Naive thymus-derived CD8-positive, alpha-beta T cell (primary cell): ENCODE data around the gene ALK. TPM values are rescaled to one million over a fixed set of nuclear protein-coding genes. Genes with fewer than 3 reads are reported as not detected.

ENCODE experiments used
- ATAC-seq, 2 donors: fragments of 150-1000 bp; cut with Tn5 transposase in 1 of 2; sonication (Bioruptor Pico), chemical (Tn5 transposase) in 1 of 2; 1 replicate in 1 of 2; 2 replicates in 1 of 2; pipeline ENCODE4 v1.10.0; 2021; ENCODE audit warnings: mild to moderate bottlenecking in 2 of 2, moderate library complexity in 2 of 2
- POLR2A ChIA-PET: fragments of 350-600 bp; sonication (Branson Sonifier 250); formaldehyde crosslinking; loops from one replicate; lab custom pipeline; 2021; ENCODE audit warnings: antibody characterized with exemption; lab: Charles Lee
- DNase-seq, 10 donors: peaks; one replicate each; pipeline versions ENCODE4 v3.0.0 to v3.0.0-alpha.2; 2020 to 2022
- H3K27ac Mint-ChIP-seq, 10 donors: one replicate each; pipeline ENCODE4 v1.8.0; 2020 to 2022; ENCODE audit warnings: mild to moderate bottlenecking in 10 of 10, mixed read lengths in 10 of 10, moderate library complexity in 4 of 10, inconsistent platforms in 1 of 10
- H3K27me3 Mint-ChIP-seq, 5 donors: one replicate each; pipeline ENCODE4 v1.8.0; 2021 to 2022; ENCODE audit warnings: mixed read lengths in 5 of 5
- H3K36me3 Mint-ChIP-seq, 3 donors: one replicate each; pipeline ENCODE4 v1.8.0; 2020 to 2022; ENCODE audit warnings: mixed read lengths in 3 of 3, mild to moderate bottlenecking in 2 of 3, inconsistent platforms in 1 of 3
- H3K4me1 Mint-ChIP-seq, 4 donors: one replicate each; pipeline ENCODE4 v1.8.0; 2021 to 2022; ENCODE audit warnings: mixed read lengths in 4 of 4
- H3K4me3 Mint-ChIP-seq, 10 donors: one replicate each; pipeline ENCODE4 v1.8.0; 2020 to 2022; ENCODE audit warnings: mild to moderate bottlenecking in 10 of 10, mixed read lengths in 10 of 10, moderate library complexity in 6 of 10, inconsistent platforms in 1 of 10
- H3K9me3 Mint-ChIP-seq, 9 donors: one replicate each; pipeline ENCODE4 v1.8.0; 2020 to 2022; ENCODE audit warnings: mixed read lengths in 9 of 9, mild to moderate bottlenecking in 3 of 9, inconsistent platforms in 1 of 9, moderate library complexity in 1 of 9
- polyA plus RNA-seq, 3 donors: library from polyadenylated mRNA; unstranded; fragments of 300-500 nt; fragmentation: Illumina TruSeq; gene quantifications; one replicate each; pipeline ENCODE4 v1.2.3, GENCODE V29; 2021
- total RNA-seq, 8 experiments: library from RNA in 2 of 8; stranded (reverse) in 2 of 8; gene quantifications; one replicate each; pipeline ENCODE4 v1.2.3 and lab custom pipeline; 2021 to 2026

Gene ALK
- total and polyA plus RNA-seq, 5 experiments from 2014 or later: 0.10 TPM; not detected in 4

DNA sequence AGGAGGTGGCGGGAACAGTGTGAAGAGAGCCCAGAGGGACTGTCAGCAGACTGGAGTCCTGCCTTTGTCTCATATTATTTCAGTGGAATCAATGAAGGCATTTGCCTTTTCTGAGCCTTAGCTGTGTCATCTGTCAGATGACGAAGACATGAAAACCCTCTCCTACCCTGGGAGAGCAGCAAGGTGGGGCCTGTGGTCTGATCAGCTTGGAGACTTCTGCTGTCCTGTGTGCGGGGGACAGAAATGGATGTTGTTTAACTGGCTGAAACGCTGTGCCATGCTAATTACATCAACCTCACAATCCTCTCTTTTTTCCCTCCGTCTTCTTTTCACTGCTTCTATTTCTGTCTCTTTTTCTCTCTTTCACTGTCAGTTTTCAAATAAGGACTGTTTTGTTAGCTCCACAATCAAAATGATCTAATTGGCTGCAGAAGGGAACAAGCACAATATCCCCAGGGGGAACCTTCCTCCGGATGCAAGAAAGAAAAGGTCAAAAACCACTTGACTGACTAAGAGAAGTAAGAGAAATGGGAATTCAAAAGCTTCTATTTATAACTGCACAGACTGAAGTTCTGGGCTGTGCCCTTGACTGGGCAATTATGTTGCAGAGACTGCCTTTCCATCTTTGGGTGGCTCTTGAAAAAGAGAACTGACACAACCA, 466.1 kb downstream of the ALK start:
- H3K4me1 Mint-ChIP-seq: no peaks in the 10 kb centered on the region
- no peak overlapping the region for H3K4me3 Mint-ChIP-seq
- DNase-seq: no peak
- POLR2A ChIA-PET: no interaction called here
- H3K27ac Mint-ChIP-seq: no peak overlapping the region
- peaks cover 1 to 24% (median 8%) of the 10 kb centered on the region in 5 donors for H3K27me3 Mint-ChIP-seq
- ATAC-seq: no peak
- no peaks in the 10 kb centered on the region for H3K36me3 Mint-ChIP-seq
- H3K9me3 Mint-ChIP-seq: no peaks in the 10 kb centered on the region

DNA sequence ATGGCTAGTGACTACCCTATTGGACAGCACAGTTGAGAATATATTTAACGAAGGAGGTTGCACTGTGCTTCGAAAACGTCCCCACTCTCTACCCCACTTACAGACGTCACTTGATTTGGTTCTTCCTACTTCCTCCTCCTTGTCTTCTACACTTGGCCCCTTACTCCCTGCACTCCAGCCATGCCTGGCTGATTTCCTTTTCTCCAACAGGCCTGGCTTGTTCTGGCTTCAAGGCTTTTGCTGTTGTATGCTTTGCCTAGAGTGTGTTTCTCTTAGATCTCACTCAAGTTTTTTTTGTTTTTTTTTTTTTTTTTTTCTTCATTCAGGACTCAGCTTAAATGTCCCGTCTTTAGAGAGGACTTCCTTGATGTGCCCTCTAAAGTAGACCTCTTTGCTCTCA, 469.4 kb downstream of the ALK start:
- no peaks in the 10 kb centered on the region for H3K4me1 Mint-ChIP-seq
- no peaks in the 10 kb centered on the region for H3K36me3 Mint-ChIP-seq
- POLR2A ChIA-PET: no interaction called here
- no peak overlapping the region for H3K27ac Mint-ChIP-seq
- peaks cover 2 to 31% (median 6%) of the 10 kb centered on the region in 5 donors for H3K27me3 Mint-ChIP-seq
- ATAC-seq (no peak), DNase-seq (no peak)
- H3K9me3 Mint-ChIP-seq: no peaks in the 10 kb centered on the region
- H3K4me3 Mint-ChIP-seq: no peak overlapping the region

DNA sequence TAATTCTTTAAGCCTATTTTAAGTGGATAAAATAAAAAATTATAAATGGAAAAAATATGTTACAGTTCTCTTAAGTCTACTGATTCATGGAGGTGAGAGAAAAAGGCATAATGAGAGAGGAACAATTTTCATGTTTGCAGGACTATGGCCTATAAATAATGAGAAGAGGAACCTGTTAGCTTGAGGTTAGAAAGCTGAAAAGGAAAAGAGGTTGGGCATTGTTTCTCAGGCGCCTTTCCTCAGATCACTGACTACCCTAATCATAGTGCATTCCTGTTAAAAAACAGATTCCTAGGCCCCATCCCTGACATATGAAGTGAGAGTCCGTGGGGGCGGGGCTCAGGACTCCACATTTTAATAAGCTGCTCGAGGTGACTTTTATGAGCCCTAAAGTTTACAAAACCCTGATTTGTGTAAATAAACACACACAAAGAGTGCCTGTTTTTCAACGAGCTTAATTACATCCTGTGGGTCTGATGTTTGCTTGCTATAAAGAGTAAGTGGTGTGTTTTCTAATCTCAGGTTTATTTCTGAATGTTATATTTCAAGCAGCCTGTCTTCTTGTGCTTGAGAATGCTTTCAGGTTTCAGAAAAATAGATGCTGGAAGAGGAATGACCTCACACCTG, 470.7 kb downstream of the ALK start:
- H3K27ac Mint-ChIP-seq: no peak overlapping the region
- H3K4me3 Mint-ChIP-seq: no peak overlapping the region
- DNase-seq (no peak), ATAC-seq (no peak)
- no peaks in the 10 kb centered on the region for H3K9me3 Mint-ChIP-seq
- no peaks in the 10 kb centered on the region for H3K4me1 Mint-ChIP-seq
- no peaks in the 10 kb centered on the region for H3K36me3 Mint-ChIP-seq
- peaks cover 2 to 31% (median 5%) of the 10 kb centered on the region in 5 donors for H3K27me3 Mint-ChIP-seq
- POLR2A ChIA-PET: no interaction called here

DNA sequence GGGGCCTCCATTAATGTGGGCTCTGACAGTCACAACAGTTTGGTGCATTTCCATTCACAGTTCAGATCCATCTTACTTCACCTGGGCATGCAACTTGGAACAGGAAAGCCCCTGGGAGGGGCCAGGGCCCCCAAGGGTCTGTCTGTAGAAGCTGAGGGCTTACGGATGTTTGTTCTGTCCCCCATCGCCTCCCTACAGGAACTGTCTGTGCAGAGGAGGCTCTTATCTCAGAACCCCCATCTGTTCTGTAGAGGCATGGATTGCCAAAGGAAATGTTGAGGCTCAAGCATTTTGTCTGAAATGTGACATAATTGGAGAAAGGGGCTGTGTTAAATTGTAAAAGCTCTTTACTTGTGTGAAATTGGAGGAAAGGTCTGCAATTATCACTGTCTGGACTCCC, 471.9 kb downstream of the ALK start:
- no peak overlapping the region for H3K4me3 Mint-ChIP-seq
- DNase-seq: no peak
- POLR2A ChIA-PET: no interaction called here
- no peak for ATAC-seq
- peaks cover 0 to 27% (median 5%) of the 10 kb centered on the region in 5 donors for H3K27me3 Mint-ChIP-seq
- H3K9me3 Mint-ChIP-seq: no peaks in the 10 kb centered on the region
- no peaks in the 10 kb centered on the region for H3K4me1 Mint-ChIP-seq
- H3K27ac Mint-ChIP-seq: no peak overlapping the region
- H3K36me3 Mint-ChIP-seq: no peaks in the 10 kb centered on the region

DNA sequence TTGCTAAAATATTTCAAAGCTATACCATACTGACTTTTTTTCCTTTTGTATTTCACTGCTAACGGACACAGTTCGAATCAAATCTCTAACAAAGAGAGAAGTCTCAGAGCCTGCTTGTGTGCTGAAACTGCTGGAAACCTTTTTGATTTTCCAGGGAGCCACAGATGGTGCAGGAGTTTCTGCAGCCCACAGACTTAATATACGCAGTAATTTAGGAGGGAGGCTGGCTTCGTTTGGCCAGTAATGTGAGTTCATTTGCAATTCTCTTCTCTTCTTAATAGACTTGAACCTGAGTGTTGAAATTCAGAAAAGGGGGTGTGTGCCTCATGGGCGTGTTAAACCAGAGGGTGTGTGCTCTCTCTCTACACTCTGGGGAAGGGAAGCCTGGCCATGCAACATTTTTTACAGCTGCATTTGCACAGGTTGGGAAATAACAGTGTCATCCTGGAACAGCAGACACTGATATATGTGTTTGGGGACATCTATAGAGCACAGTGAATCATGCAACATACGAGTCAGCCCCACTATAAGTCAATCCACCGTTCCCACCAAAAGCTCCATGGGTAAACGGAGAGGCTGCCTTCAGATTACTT, 473.2 kb downstream of the ALK start:
- Mint-ChIP-seq H3K36me3 (no peaks in the 10 kb centered on the region), H3K4me1 (no peaks in the 10 kb centered on the region), H3K27ac (no peak overlapping the region), H3K9me3 (no peaks in the 10 kb centered on the region), H3K27me3 (peaks cover 0 to 37% (median 5%) of the 10 kb centered on the region in 5 donors), H3K4me3 (no peak overlapping the region)
- ATAC-seq (no peak), DNase-seq (no peak)
- POLR2A ChIA-PET: no interaction called here

DNA sequence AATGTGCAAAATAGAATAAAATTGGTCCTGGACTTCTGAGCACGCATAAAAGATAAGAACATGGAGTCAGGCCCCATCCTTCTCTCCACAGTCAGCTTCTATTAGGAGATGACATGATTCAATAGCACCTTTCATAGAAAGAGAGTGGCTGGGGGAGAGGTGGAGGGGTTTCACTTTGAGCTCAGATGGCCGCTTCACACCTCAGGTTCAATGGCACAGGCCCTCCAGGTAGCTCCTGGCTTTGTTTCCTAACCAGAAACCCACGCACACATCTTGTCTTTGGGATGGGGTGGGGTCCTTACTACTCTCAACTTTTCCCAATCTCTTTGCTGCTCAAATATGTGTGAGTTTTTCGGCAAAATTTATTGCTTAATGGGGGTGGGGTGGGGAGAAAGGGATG, 473.9 kb downstream of the ALK start:
- Mint-ChIP-seq H3K36me3 (no peaks in the 10 kb centered on the region), H3K27me3 (peaks cover 2 to 43% (median 9%) of the 10 kb centered on the region in 5 donors)

DNA sequence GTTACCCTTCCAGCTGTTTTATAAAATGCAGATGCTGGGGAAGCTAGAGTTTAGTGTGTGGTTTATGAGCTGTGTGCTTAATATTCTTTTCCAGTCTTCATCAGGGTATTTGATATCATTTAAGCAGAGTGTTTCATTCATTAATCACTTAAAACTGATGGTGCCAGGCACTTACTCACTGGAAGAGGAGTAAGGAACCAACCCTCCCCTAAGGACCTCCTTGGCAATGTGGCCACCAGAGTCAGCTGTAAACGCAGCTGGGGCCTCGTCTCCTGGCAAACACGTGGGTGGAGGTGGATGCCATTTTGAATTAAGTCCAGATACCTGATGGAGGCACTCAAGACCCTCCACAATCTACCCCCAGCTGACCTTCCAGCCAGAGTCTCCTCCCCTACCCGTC, 474.5 kb downstream of the ALK start:
- Mint-ChIP-seq H3K27me3 (peaks cover 2 to 43% (median 8%) of the 10 kb centered on the region in 5 donors), H3K9me3 (no peaks in the 10 kb centered on the region), H3K4me1 (no peaks in the 10 kb centered on the region), H3K27ac (no peak overlapping the region), H3K4me3 (no peak overlapping the region), H3K36me3 (no peaks in the 10 kb centered on the region)
- no peak for DNase-seq
- POLR2A ChIA-PET: no interaction called here
- ATAC-seq: no peak

More for the DNA sequence above, 473.9 kb downstream of the ALK start:
- no peaks in the 10 kb centered on the region for H3K4me1 Mint-ChIP-seq
- H3K4me3 Mint-ChIP-seq: no peak overlapping the region
- POLR2A ChIA-PET: no interaction called here
- DNase-seq (no peak), ATAC-seq (no peak)
- no peaks in the 10 kb centered on the region for H3K9me3 Mint-ChIP-seq
- H3K27ac Mint-ChIP-seq: no peak overlapping the region

DNA sequence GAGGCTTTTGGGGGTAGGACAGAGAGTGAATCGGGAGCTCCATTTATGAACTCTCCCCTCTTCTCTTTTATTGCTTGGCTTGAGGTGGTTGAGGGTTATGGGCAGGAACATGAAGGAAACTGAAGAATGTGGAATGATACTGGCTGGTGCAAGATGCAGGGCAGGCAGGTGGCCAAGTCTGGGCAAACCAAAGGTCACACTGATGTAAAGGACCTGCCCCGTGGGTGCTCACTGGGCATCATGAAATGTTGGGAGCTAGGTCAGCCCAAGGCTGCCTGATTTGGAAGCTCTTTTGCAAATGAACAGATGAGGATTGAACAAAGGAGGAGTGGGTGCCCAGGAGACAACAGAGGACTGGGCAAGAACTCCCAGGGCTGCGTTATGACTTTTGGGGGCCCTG, 477.2 kb downstream of the ALK start:
- DNase-seq (no peak), ATAC-seq (no peak)
- H3K27me3 Mint-ChIP-seq: peaks cover 3 to 30% (median 8%) of the 10 kb centered on the region in 5 donors
- H3K4me1 Mint-ChIP-seq: no peaks in the 10 kb centered on the region
- no peak overlapping the region for H3K4me3 Mint-ChIP-seq
- no peaks in the 10 kb centered on the region for H3K9me3 Mint-ChIP-seq
- peak overlapping the region in 1 of 10 donors; percentile 19 for H3K27ac Mint-ChIP-seq
- no peaks in the 10 kb centered on the region for H3K36me3 Mint-ChIP-seq
- POLR2A ChIA-PET: no interaction called here

DNA sequence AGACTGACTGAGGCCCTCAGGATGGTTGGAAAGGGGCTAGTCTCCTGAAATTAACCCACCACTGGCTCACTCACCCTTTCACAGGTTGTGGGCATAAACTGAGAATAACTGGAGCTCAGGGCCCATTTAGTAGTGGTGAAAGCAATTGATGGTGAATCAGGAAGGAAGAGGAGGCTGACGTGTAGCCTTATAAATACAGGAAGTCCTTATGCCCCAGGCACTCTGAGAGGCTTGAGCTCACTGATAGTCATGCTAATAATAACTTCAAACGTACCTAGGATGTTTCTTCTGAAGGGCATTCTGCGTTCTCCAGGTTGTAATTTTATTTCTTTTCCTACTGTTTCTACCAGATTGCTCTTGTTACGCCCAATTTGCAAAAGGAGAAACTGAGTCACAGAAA, 477.8 kb downstream of the ALK start:
- H3K27me3 Mint-ChIP-seq: peaks cover 3 to 29% (median 8%) of the 10 kb centered on the region in 5 donors
- H3K9me3 Mint-ChIP-seq: no peaks in the 10 kb centered on the region
- no peaks in the 10 kb centered on the region for H3K4me1 Mint-ChIP-seq
- H3K27ac Mint-ChIP-seq: no peak overlapping the region
- POLR2A ChIA-PET: no interaction called here
- ATAC-seq (no peak), DNase-seq (no peak)
- no peak overlapping the region for H3K4me3 Mint-ChIP-seq
- H3K36me3 Mint-ChIP-seq: no peaks in the 10 kb centered on the region

DNA sequence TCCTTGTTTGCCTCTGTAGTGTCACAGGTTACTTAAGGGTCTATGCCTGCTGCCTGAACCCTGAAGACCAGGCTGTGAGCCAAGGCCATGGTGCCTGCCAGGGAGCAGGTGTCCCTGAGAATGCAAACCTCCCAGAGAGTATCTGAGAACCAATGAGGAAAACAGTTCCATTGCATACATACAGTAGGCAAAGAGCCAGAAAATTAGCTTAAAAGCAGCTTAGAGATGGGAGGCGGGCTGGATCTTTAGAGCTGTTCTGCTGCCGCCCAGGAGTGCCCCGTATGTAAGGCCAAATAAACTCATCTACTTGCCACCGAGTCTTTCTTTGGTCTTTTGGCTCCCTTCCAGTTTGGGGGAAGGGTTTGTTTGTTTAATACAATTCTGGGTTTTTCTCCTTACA, 478.2 kb downstream of the ALK start:
- Mint-ChIP-seq H3K36me3 (no peaks in the 10 kb centered on the region), H3K9me3 (no peaks in the 10 kb centered on the region), H3K4me3 (no peak overlapping the region), H3K27ac (no peak overlapping the region), H3K4me1 (no peaks in the 10 kb centered on the region), H3K27me3 (peaks cover 3 to 29% (median 8%) of the 10 kb centered on the region in 5 donors)
- POLR2A ChIA-PET: no interaction called here
- DNase-seq (no peak), ATAC-seq (no peak)

DNA sequence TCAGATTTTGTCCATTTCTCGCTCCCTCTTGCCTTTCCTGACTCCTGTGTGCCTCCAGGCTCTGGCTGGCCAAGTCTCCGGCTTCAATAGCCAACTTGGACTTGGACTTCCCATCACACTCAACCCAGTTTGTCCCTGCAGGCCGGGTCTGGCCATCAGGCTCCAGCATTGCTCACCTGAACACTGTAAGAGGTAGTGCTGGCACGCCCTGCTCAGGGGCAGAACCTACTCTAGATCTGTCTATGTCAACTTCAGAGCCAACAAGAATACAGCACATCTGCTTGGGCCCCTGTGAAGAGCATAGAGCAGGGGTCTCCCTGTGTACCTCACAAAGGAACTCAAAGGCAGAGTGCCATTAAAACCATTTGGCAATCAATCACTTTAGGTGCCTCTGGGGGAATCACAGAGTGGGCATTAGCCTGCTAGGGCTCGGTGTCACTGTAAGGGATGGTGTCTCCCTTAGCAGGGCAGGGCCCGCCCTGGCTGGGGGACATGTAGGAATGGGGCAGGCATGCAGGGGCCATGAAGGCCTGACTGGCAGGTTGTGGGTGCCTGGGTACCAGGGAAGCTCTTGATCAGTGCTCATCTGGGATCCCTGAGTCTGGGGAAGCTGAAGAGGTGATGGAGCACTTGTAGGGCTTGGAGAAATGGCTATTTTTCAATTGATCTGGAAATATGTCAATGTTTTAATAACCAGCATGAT, 480.3 kb downstream of the ALK start:
- no peak for DNase-seq
- Mint-ChIP-seq H3K36me3 (no peaks in the 10 kb centered on the region), H3K4me3 (no peak overlapping the region), H3K27me3 (peaks cover 3 to 29% (median 8%) of the 10 kb centered on the region in 5 donors), H3K27ac (no peak overlapping the region), H3K9me3 (no peaks in the 10 kb centered on the region), H3K4me1 (no peaks in the 10 kb centered on the region)
- POLR2A ChIA-PET: no interaction called here
- no peak for ATAC-seq

DNA sequence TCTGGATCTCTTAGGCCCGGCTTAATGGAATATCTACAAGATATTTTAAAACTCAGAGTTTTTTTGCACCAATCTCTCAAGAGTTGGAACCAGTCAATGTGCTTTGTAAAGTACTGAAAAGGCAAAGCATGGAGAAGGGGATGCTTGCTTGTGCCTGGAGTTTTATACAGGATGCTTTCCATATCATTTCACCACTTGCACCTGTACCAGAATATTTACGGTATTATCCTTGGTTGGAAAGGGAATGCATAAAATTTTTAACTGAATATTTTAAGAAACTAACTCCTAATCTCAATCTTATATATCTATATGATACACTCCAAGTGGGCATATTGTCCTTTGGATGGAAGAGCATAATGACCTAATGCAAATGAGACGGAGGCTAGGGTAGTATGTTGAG, 487.5 kb downstream of the ALK start:
- no peak overlapping the region for H3K27ac Mint-ChIP-seq
- H3K9me3 Mint-ChIP-seq: no peaks in the 10 kb centered on the region
- no peaks in the 10 kb centered on the region for H3K4me1 Mint-ChIP-seq
- DNase-seq (no peak), ATAC-seq (no peak)
- H3K27me3 Mint-ChIP-seq: peaks cover 0 to 11% (median 2%) of the 10 kb centered on the region in 5 donors
- H3K4me3 Mint-ChIP-seq: no peak overlapping the region
- H3K36me3 Mint-ChIP-seq: no peaks in the 10 kb centered on the region
- POLR2A ChIA-PET: no interaction called here

DNA sequence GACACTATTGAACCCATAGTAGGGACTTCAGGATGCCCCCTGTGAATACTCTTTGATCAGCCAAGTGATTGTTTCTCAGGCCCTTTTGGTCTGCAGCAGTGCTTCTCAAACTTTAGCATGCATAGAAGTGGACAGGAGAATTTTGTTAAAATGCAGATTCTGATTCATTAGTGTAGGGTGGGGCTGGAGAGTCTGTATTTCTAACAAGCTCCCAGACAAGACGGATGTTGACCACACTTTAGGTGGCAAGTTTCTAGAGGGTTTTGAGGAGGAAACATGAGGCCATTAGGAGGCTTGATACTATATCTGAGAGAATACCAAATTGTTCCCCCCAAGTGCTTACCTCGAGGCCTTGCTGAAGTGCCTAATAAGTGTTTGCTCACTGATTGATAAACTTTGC, 488.3 kb downstream of the ALK start:
- Mint-ChIP-seq H3K4me3 (no peak overlapping the region), H3K36me3 (no peaks in the 10 kb centered on the region), H3K27me3 (peaks cover 0 to 11% (median 2%) of the 10 kb centered on the region in 5 donors), H3K27ac (no peak overlapping the region), H3K4me1 (no peaks in the 10 kb centered on the region), H3K9me3 (no peaks in the 10 kb centered on the region)
- POLR2A ChIA-PET: no interaction called here
- no peak for DNase-seq
- no peak for ATAC-seq
